Choroid plexus epithelial cell (primary cell): ENCODE data around the gene TEX29.

Source experiments
- DNase-seq: peaks from one replicate; pipeline ENCODE4 v3.0.0-alpha.2; 2010; ENCODE audit warnings: low read depth
- H3K4me3 ChIP-seq: 2 replicates; pipeline ENCODE4 v1.5.1; 2011; ENCODE audit warnings: low read depth, mild to moderate bottlenecking, control low read depth, low read length, moderate library complexity
- CTCF ChIP-seq: conservative IDR thresholded peaks from 2 replicates; pipeline ENCODE4 v1.5.1; 2011; ENCODE audit warnings: low read depth, mild to moderate bottlenecking, control low read depth, inconsistent platforms, low read length, moderate library complexity

Gene TEX29

DNA sequence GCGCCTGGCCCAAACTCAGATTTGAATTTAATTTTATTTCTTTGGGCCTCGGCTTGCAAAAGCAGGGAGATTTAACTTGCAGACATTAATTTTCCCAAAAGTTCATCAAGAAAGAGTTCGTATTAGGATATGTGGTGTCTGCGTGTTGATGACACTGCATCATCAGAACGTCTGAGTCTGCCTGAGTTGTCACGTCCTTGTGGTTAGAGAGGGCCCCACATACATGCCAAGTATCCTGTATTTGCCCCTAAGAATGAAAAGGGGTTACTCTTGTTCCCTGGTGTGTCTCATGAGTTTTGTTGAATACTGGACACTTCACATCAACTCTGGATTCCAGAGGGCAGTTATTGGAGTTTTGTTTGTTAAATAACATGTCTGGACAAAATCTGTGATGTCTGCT, 5.6 kb upstream of the TEX29 start:
- no peak overlapping the region for H3K4me3 ChIP-seq
- TF ChIP-seq CTCF = no peak
- no peak for DNase-seq

DNA sequence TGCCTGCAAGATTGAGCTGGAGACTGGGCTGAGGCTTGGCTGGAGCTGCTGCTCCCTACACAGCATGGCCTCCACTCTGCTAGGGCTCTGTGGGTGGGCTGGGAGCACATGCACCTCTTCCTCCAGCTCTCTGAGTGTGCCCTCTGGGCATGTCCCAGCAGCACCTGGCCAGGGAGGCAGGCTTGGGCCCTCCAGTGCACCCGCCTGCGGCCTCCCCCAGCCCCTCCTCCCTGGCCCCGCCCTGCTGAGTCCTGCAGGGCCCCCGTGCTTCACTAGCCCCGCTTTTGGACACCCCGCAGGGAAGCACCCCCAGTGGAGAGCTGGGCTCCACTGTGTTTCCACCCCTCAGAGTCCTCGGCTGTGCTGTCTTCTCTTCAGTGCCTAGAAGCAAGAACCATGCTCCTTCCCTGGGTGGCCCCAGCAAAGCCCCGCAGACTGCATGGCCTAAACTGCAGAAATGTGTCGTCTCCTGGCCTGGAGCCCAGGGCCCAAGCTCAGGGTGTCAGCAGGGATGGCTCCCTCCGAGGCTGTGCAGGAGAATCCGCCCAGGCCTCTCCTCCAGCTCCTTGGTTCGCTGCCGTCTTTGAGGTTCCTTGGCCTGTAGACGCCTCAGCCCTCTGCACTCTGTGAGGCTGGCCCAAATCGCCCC, 5.0 kb upstream of the TEX29 start:
- TF ChIP-seq CTCF = no peak
- no peak for DNase-seq
- H3K4me3 ChIP-seq = no peak overlapping the region

DNA sequence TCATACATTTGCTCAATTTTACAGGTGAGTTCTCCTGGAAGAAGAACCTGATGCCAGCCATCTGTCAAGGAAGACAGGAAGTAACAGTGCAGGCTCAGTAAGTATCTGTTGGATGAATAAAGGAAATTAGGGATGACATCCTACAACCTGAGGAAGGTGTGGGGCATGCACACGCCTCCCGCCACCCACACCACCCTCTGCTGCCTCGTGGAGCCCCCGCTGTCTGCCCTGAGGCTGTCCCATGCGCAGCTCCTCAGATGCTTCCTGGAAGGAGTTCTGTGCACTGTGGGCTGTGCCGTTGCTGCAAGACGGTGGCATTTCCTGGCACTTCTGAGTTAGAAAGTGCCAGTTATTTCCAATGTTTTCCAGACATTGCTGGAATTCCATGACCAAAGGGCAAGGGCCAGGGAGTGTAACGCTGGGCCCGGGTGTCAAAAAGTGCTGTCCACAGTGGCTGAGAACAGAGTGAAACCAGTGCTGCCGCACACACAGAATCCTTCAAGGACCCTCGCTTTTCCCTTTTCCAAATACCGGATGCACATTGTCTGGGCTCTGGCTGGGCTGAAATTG, 4.2 kb upstream of the TEX29 start:
- no peak for DNase-seq
- no peak overlapping the region for H3K4me3 ChIP-seq
- TF ChIP-seq CTCF = no peak

GRCh38 chr13:111317042-111317550, 3.3 kb upstream of the TEX29 start:
- no peak for TF ChIP-seq CTCF
- DNase-seq = no peak
- H3K4me3 ChIP-seq = no peak overlapping the region

DNA sequence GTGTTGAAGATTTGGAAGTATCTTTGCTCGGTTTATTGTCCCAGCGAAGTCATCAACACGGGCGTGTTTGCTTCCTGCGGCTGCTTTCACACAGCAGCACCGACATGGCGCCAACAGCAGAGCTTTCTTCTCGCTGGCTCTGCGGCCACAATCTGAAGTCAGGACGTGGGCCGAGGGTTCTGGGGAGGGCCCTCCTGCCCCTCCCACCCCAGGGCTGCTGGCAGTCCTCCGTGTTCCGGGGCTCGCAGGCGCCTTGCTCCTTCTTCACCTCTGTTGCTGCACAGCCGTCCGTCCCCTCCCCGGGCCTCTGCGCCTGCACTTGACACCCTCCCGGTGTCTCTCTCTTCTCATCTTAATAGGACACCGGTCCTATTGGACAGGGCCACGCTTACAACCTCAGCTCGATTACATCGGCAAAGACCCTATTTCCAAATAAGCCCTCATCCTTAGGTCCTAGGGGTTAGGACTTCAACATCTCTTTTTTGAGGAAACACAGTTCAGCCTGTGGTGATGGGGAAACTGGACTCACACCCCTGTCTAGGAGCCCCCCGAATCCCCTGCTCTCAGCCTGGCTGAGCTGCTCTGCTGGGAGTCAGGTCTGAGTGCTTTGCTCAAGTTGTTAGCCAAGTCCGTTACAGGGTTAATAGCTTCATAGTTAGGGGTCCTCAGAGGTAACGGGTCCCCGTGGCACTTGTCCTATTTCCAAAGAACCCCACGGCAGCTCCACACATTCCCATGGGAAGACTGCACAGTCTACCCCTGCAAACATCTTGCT, 2.7 kb upstream of the TEX29 start:
- no peak for DNase-seq
- no peak overlapping the region for H3K4me3 ChIP-seq
- no peak for TF ChIP-seq CTCF

GRCh38 chr13:111318386-111318785, 2.1 kb upstream of the TEX29 start:
- no peak for DNase-seq
- TF ChIP-seq CTCF = no peak
- no peak overlapping the region for H3K4me3 ChIP-seq

DNA sequence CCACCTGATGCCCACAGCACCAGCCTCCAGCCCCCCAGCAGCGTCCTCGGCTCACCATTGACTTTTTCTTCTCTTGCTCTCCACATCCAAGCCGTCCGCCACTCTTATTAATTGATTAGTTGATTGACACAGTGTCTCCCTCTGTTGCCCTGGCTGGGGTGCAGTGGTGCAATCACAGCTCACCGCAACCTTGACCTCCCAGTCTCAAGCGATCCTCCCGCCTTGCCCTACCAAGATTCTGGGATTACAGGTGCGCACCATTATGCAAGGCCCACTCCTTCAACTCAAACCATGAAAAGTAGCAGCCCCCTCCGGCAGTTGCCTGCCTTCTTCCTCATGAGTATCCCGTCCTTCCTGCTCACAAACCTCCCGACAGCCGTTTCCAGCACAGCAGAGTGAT, 921 bp upstream of the TEX29 start:
- no peak for TF ChIP-seq CTCF
- H3K4me3 ChIP-seq = no peak overlapping the region
- DNase-seq = no peak
